ENCODE measurements around the gene FRAS1. TPM values are rescaled to one million over a fixed set of nuclear protein-coding genes. Genes with fewer than 3 reads are reported as not detected.

FRAS1 gene
- total and polyA plus RNA-seq, 3 experiments from 2014 or later = not detected

DNA sequence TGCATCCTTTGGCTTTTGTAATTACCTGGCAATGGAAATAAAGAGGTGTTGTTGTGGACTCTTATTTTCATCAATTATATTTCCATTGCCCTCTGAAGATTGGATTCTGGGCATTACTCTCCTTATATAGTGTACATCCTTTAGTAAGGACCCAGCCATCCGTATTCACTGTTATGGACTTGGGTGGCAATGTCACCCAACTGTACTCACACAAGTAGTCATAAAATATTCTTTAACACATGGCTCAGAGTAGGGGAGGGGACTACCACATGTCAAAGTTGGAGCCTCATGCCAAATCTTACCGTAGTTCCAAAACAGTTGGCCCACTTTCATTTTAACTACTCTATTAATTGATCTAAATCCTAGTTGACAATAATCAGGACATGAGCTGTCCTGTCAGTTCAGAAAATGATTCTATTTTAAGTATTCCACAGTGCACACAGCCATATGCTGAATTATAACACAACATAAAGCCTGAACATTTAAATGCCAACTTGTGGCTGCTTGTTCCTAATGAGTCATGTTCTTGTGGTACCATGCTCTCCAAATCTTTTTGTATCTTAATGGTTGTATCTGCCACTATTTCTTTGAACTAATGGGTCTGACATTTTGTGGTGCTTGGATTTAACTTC, 4.9 kb downstream of the FRAS1 start:
- CTCF ChIA-PET = no interaction called here
- no peaks in the 10 kb centered on the region for H3K36me3 ChIP-seq (ENCODE audit: insufficient read depth, low read length)

GRCh38 chr4:78065508-78066192, 8.5 kb downstream of the FRAS1 start:
- peaks cover 12 to 65% of the 10 kb centered on the region in 2 donors for H3K27me3 Mint-ChIP-seq
- peaks cover 0 to 2% (median 0%) of the 10 kb centered on the region in 5 donors for H3K9me3 Mint-ChIP-seq
- no peaks in the 10 kb centered on the region for H3K36me3 ChIP-seq (ENCODE audit: insufficient read depth, low read length)
- H3K36me3 Mint-ChIP-seq = no peaks in the 10 kb centered on the region
- no peaks in the 10 kb centered on the region for H3K4me1 ChIP-seq (ENCODE audit: insufficient read depth, low read length)
- no peak overlapping the region for H3K4me3 Mint-ChIP-seq
- POLR2A ChIA-PET = no interaction called here
- no peak overlapping the region for H3K4me3 ChIP-seq (ENCODE audit: low read length)
- H3K27ac ChIP-seq (ENCODE audit: low read depth, low read length) = no peak overlapping the region
- no peaks in the 10 kb centered on the region for H3K9me3 ChIP-seq (ENCODE audit: low read length)
- CTCF ChIA-PET = no interaction called here
- no peak overlapping the region for H3K27ac Mint-ChIP-seq
- peaks cover 4% of the 10 kb centered on the region for H3K27me3 ChIP-seq (ENCODE audit: insufficient read depth, low read length, poor library complexity, severe bottlenecking)
- no peak for DNase-seq
- no peaks in the 10 kb centered on the region for H3K4me1 Mint-ChIP-seq

More for the DNA sequence above, 4.9 kb downstream of the FRAS1 start:
- no peak overlapping the region for H3K4me3 ChIP-seq (ENCODE audit: low read length)
- peaks cover 24% of the 10 kb centered on the region for H3K27me3 ChIP-seq (ENCODE audit: insufficient read depth, low read length, poor library complexity, severe bottlenecking)
- no peaks in the 10 kb centered on the region for H3K9me3 ChIP-seq (ENCODE audit: low read length)
- H3K4me1 ChIP-seq (ENCODE audit: insufficient read depth, low read length) = peaks cover 11% of the 10 kb centered on the region
- DNase-seq = no peak
- POLR2A ChIA-PET = interaction anchor here (0.6 kb wide), 1 partner anchor 992 kb away, joined by 4 read pairs; no protein-coding TSS in a partner anchor
- peaks cover 29 to 78% of the 10 kb centered on the region in 2 donors for H3K27me3 Mint-ChIP-seq
- no peak overlapping the region for H3K4me3 Mint-ChIP-seq
- no peaks in the 10 kb centered on the region for H3K9me3 Mint-ChIP-seq
- no peak overlapping the region for H3K27ac Mint-ChIP-seq
- H3K4me1 Mint-ChIP-seq = peaks cover 21 to 26% (median 24%) of the 10 kb centered on the region in 3 donors
- no peaks in the 10 kb centered on the region for H3K36me3 Mint-ChIP-seq
- no peak overlapping the region for H3K27ac ChIP-seq (ENCODE audit: low read depth, low read length)

GRCh38 chr4:78068481-78068880, 11.4 kb downstream of the FRAS1 start:
- ChIA-PET POLR2A (no interaction called here), CTCF (interaction anchor here (1.3 kb wide), 1 partner anchor 9 kb away, joined by 6 read pairs; no protein-coding TSS in a partner anchor)
- Mint-ChIP-seq H3K4me1 (no peaks in the 10 kb centered on the region), H3K36me3 (no peaks in the 10 kb centered on the region), H3K27me3 (peaks cover 11 to 60% of the 10 kb centered on the region in 2 donors), H3K4me3 (no peak overlapping the region), H3K27ac (no peak overlapping the region), H3K9me3 (peaks cover 0 to 2% (median 0%) of the 10 kb centered on the region in 5 donors)
- H3K4me3 ChIP-seq (ENCODE audit: low read length) = no peak overlapping the region
- H3K4me1 ChIP-seq (ENCODE audit: insufficient read depth, low read length) = no peaks in the 10 kb centered on the region
- H3K27ac ChIP-seq (ENCODE audit: low read depth, low read length) = no peak overlapping the region
- DNase-seq = no peak
- peaks cover 4% of the 10 kb centered on the region for H3K27me3 ChIP-seq (ENCODE audit: insufficient read depth, low read length, poor library complexity, severe bottlenecking)
- no peaks in the 10 kb centered on the region for H3K36me3 ChIP-seq (ENCODE audit: insufficient read depth, low read length)
- no peaks in the 10 kb centered on the region for H3K9me3 ChIP-seq (ENCODE audit: low read length)

GRCh38 chr4:78069319-78069718, 12.2 kb downstream of the FRAS1 start:
- ChIA-PET CTCF (interaction anchor here (1.3 kb wide), 1 partner anchor 10 kb away, joined by 6 read pairs; no protein-coding TSS in a partner anchor), POLR2A (no interaction called here)
- H3K27ac Mint-ChIP-seq = no peak overlapping the region
- no peak overlapping the region for H3K4me3 Mint-ChIP-seq
- no peaks in the 10 kb centered on the region for H3K36me3 Mint-ChIP-seq
- no peak for DNase-seq
- no peaks in the 10 kb centered on the region for H3K4me1 Mint-ChIP-seq
- Histone ChIP-seq H3K36me3 (ENCODE audit: insufficient read depth, low read length) (no peaks in the 10 kb centered on the region), H3K4me3 (ENCODE audit: low read length) (no peak overlapping the region), H3K9me3 (ENCODE audit: low read length) (no peaks in the 10 kb centered on the region), H3K27me3 (ENCODE audit: insufficient read depth, low read length, poor library complexity, severe bottlenecking) (peaks cover 4% of the 10 kb centered on the region), H3K27ac (ENCODE audit: low read depth, low read length) (no peak overlapping the region), H3K4me1 (ENCODE audit: insufficient read depth, low read length) (no peaks in the 10 kb centered on the region)
- peaks cover 15 to 63% of the 10 kb centered on the region in 2 donors for H3K27me3 Mint-ChIP-seq
- H3K9me3 Mint-ChIP-seq = peaks cover 0 to 2% (median 0%) of the 10 kb centered on the region in 5 donors

DNA sequence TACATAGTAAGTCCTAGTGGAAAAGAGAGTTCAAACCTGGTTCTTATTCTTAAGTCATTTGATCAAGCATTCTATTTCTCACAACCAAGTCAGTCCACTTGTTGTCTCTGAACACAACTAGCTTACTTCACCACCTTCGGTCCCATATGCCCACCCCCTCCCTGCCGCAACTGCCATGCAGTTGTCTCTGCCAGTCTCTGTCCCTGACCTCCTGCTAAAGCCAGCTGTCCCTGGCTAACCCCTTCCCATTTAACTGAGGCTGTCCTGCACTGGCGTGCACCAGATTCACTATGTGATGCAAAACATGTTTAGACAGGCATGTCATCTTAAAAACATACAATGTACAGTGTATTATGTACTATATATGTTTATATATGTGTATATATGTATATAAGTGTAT, 12.7 kb downstream of the FRAS1 start:
- H3K4me3 ChIP-seq (ENCODE audit: low read length) = no peak overlapping the region
- Mint-ChIP-seq H3K36me3 (no peaks in the 10 kb centered on the region), H3K4me1 (no peaks in the 10 kb centered on the region), H3K27me3 (peaks cover 19 to 64% of the 10 kb centered on the region in 2 donors), H3K27ac (no peak overlapping the region), H3K9me3 (peaks cover 0 to 2% (median 0%) of the 10 kb centered on the region in 5 donors), H3K4me3 (no peak overlapping the region)
- H3K36me3 ChIP-seq (ENCODE audit: insufficient read depth, low read length) = no peaks in the 10 kb centered on the region
- DNase-seq = no peak
- CTCF ChIA-PET = interaction anchor here (1.3 kb wide), 1 partner anchor 10 kb away, joined by 6 read pairs; no protein-coding TSS in a partner anchor
- POLR2A ChIA-PET = no interaction called here
- no peak overlapping the region for H3K27ac ChIP-seq (ENCODE audit: low read depth, low read length)
- peaks cover 4% of the 10 kb centered on the region for H3K27me3 ChIP-seq (ENCODE audit: insufficient read depth, low read length, poor library complexity, severe bottlenecking)
- no peaks in the 10 kb centered on the region for H3K4me1 ChIP-seq (ENCODE audit: insufficient read depth, low read length)
- H3K9me3 ChIP-seq (ENCODE audit: low read length) = no peaks in the 10 kb centered on the region

DNA sequence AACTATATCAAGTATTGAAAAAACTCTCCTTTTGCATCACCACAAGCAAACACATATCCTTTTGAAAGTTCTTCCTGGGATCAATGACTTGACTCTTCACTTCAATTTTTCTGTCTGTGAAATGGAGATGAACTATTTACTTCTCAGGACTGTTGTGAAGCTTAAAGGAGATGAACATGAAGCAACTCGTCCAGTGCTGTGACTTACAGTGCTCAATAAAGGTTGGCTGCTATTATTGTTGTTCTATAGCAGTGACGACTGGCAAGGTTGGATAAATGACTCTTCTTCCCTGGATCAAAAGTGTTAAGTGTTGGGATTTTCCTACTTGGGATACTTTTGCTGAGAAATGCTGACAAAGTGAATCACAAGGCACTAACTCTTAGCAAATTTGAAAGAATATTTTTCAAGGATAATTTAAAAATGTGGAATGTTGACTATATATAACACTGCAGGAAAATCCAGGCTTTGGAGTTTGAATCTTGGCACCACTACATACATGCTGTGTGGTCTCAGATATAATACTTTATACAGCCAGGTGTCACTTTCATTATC, 13.7 kb downstream of the FRAS1 start:
- no peaks in the 10 kb centered on the region for H3K4me1 ChIP-seq (ENCODE audit: insufficient read depth, low read length)
- peaks cover 4% of the 10 kb centered on the region for H3K27me3 ChIP-seq (ENCODE audit: insufficient read depth, low read length, poor library complexity, severe bottlenecking)
- no peak overlapping the region for H3K27ac ChIP-seq (ENCODE audit: low read depth, low read length)
- ChIA-PET POLR2A (no interaction called here), CTCF (no interaction called here)
- H3K36me3 ChIP-seq (ENCODE audit: insufficient read depth, low read length) = no peaks in the 10 kb centered on the region
- DNase-seq = no peak
- Mint-ChIP-seq H3K4me1 (no peaks in the 10 kb centered on the region), H3K4me3 (no peak overlapping the region), H3K27me3 (peaks cover 20 to 66% of the 10 kb centered on the region in 2 donors), H3K9me3 (peaks cover 0 to 2% (median 0%) of the 10 kb centered on the region in 5 donors), H3K36me3 (no peaks in the 10 kb centered on the region), H3K27ac (no peak overlapping the region)
- no peak overlapping the region for H3K4me3 ChIP-seq (ENCODE audit: low read length)
- no peaks in the 10 kb centered on the region for H3K9me3 ChIP-seq (ENCODE audit: low read length)

DNA sequence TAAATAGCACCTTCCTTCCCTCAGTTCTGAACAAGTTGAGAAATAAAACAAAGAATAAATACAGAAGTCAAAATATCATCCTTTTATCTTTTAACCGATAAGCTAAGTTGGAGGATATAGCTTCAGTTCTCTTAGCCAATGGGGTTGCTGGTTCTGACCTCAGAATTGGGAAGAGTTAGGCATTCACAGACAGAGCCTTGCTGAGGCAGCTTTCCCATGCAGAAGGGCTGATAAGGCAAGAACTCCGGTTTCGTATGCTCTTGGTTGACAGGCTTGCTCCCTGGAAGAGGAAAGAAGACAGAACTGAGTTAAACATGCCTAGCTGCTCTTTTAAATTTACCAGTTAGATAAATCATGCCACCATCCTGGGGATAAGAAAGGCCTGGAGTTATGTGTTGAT, 17.6 kb downstream of the FRAS1 start:
- ChIA-PET CTCF (no interaction called here), POLR2A (no interaction called here)
- Histone ChIP-seq H3K27me3 (ENCODE audit: insufficient read depth, low read length, poor library complexity, severe bottlenecking) (no peaks in the 10 kb centered on the region), H3K4me3 (ENCODE audit: low read length) (no peak overlapping the region), H3K9me3 (ENCODE audit: low read length) (no peaks in the 10 kb centered on the region), H3K36me3 (ENCODE audit: insufficient read depth, low read length) (no peaks in the 10 kb centered on the region), H3K4me1 (ENCODE audit: insufficient read depth, low read length) (no peaks in the 10 kb centered on the region), H3K27ac (ENCODE audit: low read depth, low read length) (no peak overlapping the region)
- Mint-ChIP-seq H3K4me3 (no peak overlapping the region), H3K27ac (no peak overlapping the region), H3K36me3 (no peaks in the 10 kb centered on the region), H3K9me3 (no peaks in the 10 kb centered on the region), H3K27me3 (peaks cover 25 to 47% of the 10 kb centered on the region in 2 donors), H3K4me1 (no peaks in the 10 kb centered on the region)
- no peak for DNase-seq

GRCh38 chr4:78075986-78076385, 18.9 kb downstream of the FRAS1 start:
- H3K4me3 Mint-ChIP-seq = no peak overlapping the region
- H3K9me3 Mint-ChIP-seq = no peaks in the 10 kb centered on the region
- Histone ChIP-seq H3K27me3 (ENCODE audit: insufficient read depth, low read length, poor library complexity, severe bottlenecking) (no peaks in the 10 kb centered on the region), H3K27ac (ENCODE audit: low read depth, low read length) (no peak overlapping the region), H3K9me3 (ENCODE audit: low read length) (no peaks in the 10 kb centered on the region), H3K36me3 (ENCODE audit: insufficient read depth, low read length) (no peaks in the 10 kb centered on the region), H3K4me1 (ENCODE audit: insufficient read depth, low read length) (no peaks in the 10 kb centered on the region), H3K4me3 (ENCODE audit: low read length) (no peak overlapping the region)
- H3K4me1 Mint-ChIP-seq = no peaks in the 10 kb centered on the region
- peaks cover 24 to 46% of the 10 kb centered on the region in 2 donors for H3K27me3 Mint-ChIP-seq
- no peaks in the 10 kb centered on the region for H3K36me3 Mint-ChIP-seq
- ChIA-PET POLR2A (no interaction called here), CTCF (no interaction called here)
- DNase-seq = no peak
- H3K27ac Mint-ChIP-seq = no peak overlapping the region
